HL-60 (cell line): ENCODE results near the gene ZNF70.
A peak's percentile ranks its signal among the peaks of the same experiment; 100 is the strongest.

Source experiments
- DNase-seq, 2 experiments: peaks; one replicate each; pipeline ENCODE4 v3.0.0-alpha.2; 2010 to 2020; ENCODE audit warnings: low read depth in 1 of 2, low spot score in 1 of 2
- H3K27ac ChIP-seq: fragments of 250-450 bp; sonication (Bioruptor Pico); replicated peaks from 2 replicates; pipeline ENCODE4 v1.5.1; 2020; ENCODE audit warnings: mild to moderate bottlenecking, moderate library complexity
- H3K27me3 ChIP-seq: fragments of 250-450 bp; sonication (Bioruptor Pico); 2 replicates; pipeline ENCODE4 v1.5.1; 2021; ENCODE audit warnings: mild to moderate bottlenecking, moderate library complexity; ENCODE audit not compliant: insufficient read depth, poor library complexity, severe bottlenecking
- H3K4me3 ChIP-seq: replicated peaks from 2 replicates; pipeline ENCODE4 v1.5.1; 2011; ENCODE audit warnings: mild to moderate bottlenecking, control low read depth, low read length; ENCODE audit not compliant: insufficient read depth
- GABPA ChIP-seq: IDR thresholded peaks from 2 replicates; pipeline ENCODE4 v1.6.1; 2012; ENCODE audit warnings: low read depth
- POLR2AphosphoS5 ChIP-seq: IDR thresholded peaks from 2 replicates; pipeline ENCODE4 v1.6.1; 2012; ENCODE audit warnings: low read depth
- SPI1 ChIP-seq: IDR thresholded peaks from 2 replicates; pipeline ENCODE4 v1.6.1; 2012; ENCODE audit warnings: low read depth, mild to moderate bottlenecking, borderline replicate concordance
- TF ChIP-seq, protein P1 (sequence below): IDR thresholded peaks from 2 replicates; pipeline ENCODE4 v1.6.1; 2012; ENCODE audit warnings: low read depth; ENCODE audit not compliant: insufficient replicate concordance
- TF ChIP-seq, protein P2 (sequence below): IDR thresholded peaks from one replicate; pipeline ENCODE4 v1.5.1; 2011; ENCODE audit warnings: low read length, control low read depth, inconsistent platforms; ENCODE audit not compliant: insufficient read depth

The ZNF70 gene

DNA sequence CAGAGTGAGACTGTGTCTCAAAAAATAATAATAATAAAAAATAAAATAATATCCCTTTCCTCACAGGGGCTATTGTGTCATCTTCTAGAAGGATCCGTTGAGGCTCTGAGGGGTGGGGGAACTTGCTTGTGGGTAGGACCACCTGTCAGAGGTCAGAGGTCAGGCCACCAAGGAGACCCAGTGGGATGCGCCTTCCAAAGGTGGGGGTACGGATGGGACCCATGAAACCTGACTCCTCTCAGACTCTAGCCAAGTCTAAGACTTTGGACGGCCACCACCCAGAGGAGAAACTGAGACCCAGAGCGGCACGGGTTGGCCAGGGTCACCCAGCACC, 21.4 kb upstream of the ZNF70 start:
- Histone ChIP-seq H3K27me3 (peaks cover 17% of the 10 kb centered on the region), H3K4me3 (peak overlapping the region; percentile 23), H3K27ac (no peak overlapping the region)
- no peak for DNase-seq
- TF ChIP-seq, protein P1, sequence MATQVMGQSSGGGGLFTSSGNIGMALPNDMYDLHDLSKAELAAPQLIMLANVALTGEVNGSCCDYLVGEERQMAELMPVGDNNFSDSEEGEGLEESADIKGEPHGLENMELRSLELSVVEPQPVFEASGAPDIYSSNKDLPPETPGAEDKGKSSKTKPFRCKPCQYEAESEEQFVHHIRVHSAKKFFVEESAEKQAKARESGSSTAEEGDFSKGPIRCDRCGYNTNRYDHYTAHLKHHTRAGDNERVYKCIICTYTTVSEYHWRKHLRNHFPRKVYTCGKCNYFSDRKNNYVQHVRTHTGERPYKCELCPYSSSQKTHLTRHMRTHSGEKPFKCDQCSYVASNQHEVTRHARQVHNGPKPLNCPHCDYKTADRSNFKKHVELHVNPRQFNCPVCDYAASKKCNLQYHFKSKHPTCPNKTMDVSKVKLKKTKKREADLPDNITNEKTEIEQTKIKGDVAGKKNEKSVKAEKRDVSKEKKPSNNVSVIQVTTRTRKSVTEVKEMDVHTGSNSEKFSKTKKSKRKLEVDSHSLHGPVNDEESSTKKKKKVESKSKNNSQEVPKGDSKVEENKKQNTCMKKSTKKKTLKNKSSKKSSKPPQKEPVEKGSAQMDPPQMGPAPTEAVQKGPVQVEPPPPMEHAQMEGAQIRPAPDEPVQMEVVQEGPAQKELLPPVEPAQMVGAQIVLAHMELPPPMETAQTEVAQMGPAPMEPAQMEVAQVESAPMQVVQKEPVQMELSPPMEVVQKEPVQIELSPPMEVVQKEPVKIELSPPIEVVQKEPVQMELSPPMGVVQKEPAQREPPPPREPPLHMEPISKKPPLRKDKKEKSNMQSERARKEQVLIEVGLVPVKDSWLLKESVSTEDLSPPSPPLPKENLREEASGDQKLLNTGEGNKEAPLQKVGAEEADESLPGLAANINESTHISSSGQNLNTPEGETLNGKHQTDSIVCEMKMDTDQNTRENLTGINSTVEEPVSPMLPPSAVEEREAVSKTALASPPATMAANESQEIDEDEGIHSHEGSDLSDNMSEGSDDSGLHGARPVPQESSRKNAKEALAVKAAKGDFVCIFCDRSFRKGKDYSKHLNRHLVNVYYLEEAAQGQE: no peak
- TF ChIP-seq SPI1: no peak
- TF ChIP-seq GABPA: no peak

DNA sequence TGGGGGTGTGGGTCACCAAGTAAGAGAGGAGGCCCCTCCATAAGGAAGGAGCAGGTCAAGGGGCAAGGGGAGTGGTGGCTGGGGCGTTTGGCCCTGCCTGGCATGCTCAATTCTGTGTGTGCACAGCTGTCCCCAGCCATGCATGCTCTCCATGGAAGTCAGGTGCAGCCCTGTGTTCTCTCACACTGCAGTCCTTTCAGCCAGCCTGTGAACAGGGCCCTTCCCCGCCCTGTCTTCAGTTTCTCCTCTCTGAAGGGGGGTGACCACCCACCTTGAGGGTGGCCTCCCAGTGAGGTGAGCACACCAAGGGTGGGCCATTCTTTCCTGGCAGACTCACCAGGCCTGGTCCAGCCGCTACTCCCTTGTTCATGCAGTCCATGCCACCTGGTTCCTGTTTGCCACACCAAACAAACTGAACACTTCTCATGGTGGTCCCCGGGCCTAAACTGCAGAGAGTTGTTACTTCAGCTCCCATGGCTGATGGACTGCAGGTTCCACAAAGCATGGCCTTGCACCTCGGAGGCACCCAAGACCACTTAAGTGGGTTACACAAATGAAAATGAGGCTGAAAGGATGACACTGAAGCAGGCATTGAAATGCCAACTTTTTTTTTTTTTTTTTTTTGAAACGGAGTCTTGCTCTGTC, 18.5 kb upstream of the ZNF70 start:
- TF ChIP-seq GABPA (no peak), SPI1 (no peak), POLR2AphosphoS5 (no peak)
- TF ChIP-seq, protein P1: no peak
- TF ChIP-seq, protein P2, sequence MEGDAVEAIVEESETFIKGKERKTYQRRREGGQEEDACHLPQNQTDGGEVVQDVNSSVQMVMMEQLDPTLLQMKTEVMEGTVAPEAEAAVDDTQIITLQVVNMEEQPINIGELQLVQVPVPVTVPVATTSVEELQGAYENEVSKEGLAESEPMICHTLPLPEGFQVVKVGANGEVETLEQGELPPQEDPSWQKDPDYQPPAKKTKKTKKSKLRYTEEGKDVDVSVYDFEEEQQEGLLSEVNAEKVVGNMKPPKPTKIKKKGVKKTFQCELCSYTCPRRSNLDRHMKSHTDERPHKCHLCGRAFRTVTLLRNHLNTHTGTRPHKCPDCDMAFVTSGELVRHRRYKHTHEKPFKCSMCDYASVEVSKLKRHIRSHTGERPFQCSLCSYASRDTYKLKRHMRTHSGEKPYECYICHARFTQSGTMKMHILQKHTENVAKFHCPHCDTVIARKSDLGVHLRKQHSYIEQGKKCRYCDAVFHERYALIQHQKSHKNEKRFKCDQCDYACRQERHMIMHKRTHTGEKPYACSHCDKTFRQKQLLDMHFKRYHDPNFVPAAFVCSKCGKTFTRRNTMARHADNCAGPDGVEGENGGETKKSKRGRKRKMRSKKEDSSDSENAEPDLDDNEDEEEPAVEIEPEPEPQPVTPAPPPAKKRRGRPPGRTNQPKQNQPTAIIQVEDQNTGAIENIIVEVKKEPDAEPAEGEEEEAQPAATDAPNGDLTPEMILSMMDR: no peak
- Histone ChIP-seq H3K27ac (no peak overlapping the region), H3K4me3 (no peak overlapping the region), H3K27me3 (peaks cover 17% of the 10 kb centered on the region)
- no peak for DNase-seq

DNA sequence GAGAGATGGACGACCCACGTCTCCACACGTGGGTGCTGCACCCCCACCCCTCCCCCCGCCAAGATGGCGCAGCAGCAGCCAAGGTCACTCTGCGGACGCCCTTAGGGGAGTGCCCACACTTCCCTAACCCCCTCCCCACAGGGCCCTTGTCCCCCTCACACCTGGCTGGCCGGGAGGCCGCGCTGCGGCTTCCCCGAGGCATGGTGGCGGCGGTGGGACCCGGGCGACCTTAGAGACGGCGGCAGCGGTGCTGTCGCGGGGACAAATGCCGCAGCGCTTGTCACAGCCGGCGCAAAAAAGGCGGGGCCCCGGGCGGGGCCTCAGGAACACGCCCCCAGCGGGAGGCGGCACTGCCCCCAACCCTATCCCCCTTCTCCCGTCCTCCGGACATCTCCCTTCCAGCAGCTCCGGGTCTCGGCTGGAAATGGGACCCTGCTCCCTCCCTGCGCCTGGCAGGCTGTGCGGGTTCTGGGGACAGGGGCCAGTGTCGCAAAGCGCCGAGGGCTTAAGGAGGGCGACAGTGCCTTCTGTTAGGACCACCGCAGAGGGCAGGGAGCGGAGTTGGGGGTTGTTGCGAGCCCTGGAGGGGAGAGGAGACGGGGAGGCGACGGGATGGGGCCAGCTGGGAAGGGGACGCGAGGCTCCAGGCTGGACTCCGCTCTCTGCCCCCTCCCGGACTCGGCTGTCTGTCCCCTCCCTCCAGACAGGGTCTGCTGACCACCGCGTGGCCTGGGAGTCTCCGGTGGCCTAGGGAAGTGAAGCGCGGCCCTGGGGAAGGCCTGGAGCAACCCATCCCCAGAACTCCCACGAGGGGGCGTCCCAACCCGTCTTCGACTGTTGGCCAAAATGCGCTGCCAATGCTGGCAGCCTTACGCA, 17.0 kb upstream of the ZNF70 start, which contains the start of gene CHCHD10:
Gene CHCHD10, minus strand, starts transcription at position 300 of the 876 bp plus-strand sequence. Its CDS starts 98 bp downstream, at position 202.
- peaks cover 6% of the 10 kb centered on the region for H3K27me3 ChIP-seq
- DNase-seq: peak; percentile 79 to 81
- peak within 1 kb of the TSS; percentile 80 for H3K4me3 ChIP-seq
- H3K27ac ChIP-seq: peak within 1 kb of the TSS; percentile 90
- TF ChIP-seq GABPA: no peak
- TF ChIP-seq, protein P1: peak; percentile 51
- peak; percentile 45; the same call in 1 of the 2 replicates for TF ChIP-seq SPI1
- TF ChIP-seq, protein P2: peak; percentile 60
- TF ChIP-seq POLR2AphosphoS5: peak; percentile 78
